IPS DF 6.9 (cell line): Measurements from ENCODE around the gene NDUFA11.
"Not testable (repeated sequence)": the region's sequence is repeated elsewhere in the genome, so short reads cannot be mapped to it uniquely, and the experiment has no call there.

Experiments
- DNase-seq: peaks from one replicate; pipeline ENCODE4 v3.0.0-alpha.2; 2013; ENCODE audit warnings: low read depth, low spot score
- H3K27ac ChIP-seq: one replicate; pipeline ENCODE4 v1.5.1; 2013; ENCODE audit warnings: low read length, control low read depth
- H3K27me3 ChIP-seq: 2 replicates; pipeline ENCODE4 v1.6.1; 2013; ENCODE audit warnings: mild to moderate bottlenecking, low read length; ENCODE audit not compliant: control insufficient read depth, insufficient read depth
- H3K36me3 ChIP-seq: 2 replicates; pipeline ENCODE4 v1.6.1; 2013; ENCODE audit warnings: low read length; ENCODE audit not compliant: control insufficient read depth, insufficient read depth
- H3K4me1 ChIP-seq: 2 replicates; pipeline ENCODE4 v1.6.1; 2013; ENCODE audit warnings: low read length; ENCODE audit not compliant: control insufficient read depth, insufficient read depth
- H3K4me3 ChIP-seq: 2 replicates; pipeline ENCODE4 v1.5.1; 2013; ENCODE audit warnings: mild to moderate bottlenecking, low read length
- H3K9me3 ChIP-seq: 2 replicates; pipeline ENCODE4 v1.6.1; 2013; ENCODE audit warnings: low read length, inconsistent platforms; ENCODE audit not compliant: control insufficient read depth, insufficient read depth
- WGBS: extraction: QIAGEN DNeasy Blood & Tissue Kit; methylation state at CpG from one replicate; pipeline ENCODE4 v1.1.7; 2013; ENCODE audit warnings: mixed read lengths, missing lambda C conversion rate; ENCODE audit not compliant: insufficient read length, insufficient coverage; 5-methylcytosine and 5-hydroxymethylcytosine counted together

NDUFA11 gene

GRCh38 chr19:5854121-5854520 is 49.5 kb downstream of the NDUFA11 start:
- not testable (repeated sequence) for H3K27me3 ChIP-seq, H3K27ac ChIP-seq, H3K36me3 ChIP-seq, DNase-seq, H3K4me1 ChIP-seq, H3K4me3 ChIP-seq, H3K9me3 ChIP-seq
- WGBS: no CpG with 5 or more reads among the region's 10 CpGs

GRCh38 chr19:5851302-5851701 is 52.3 kb downstream of the NDUFA11 start, which contains the start of gene FUT3:
TSS of gene FUT3 (minus strand) at chr19:5851449.
- no peaks in the 10 kb centered on the region for H3K36me3 ChIP-seq
- H3K27ac ChIP-seq: no peak within 1 kb of the TSS
- no CpG with 5 or more reads among the region's 10 CpGs for WGBS
- H3K27me3 ChIP-seq: no peaks in the 10 kb centered on the region
- no peaks in the 10 kb centered on the region for H3K9me3 ChIP-seq
- no peaks in the 10 kb centered on the region for H3K4me1 ChIP-seq
- no peak within 1 kb of the TSS for H3K4me3 ChIP-seq
- DNase-seq: no peak

GRCh38 chr19:5850743-5851293 is 52.8 kb downstream of the NDUFA11 start:
- no peaks in the 10 kb centered on the region for H3K9me3 ChIP-seq
- WGBS: no CpG with 5 or more reads among the region's 5 CpGs
- no peaks in the 10 kb centered on the region for H3K27me3 ChIP-seq
- no peak overlapping the region for H3K4me3 ChIP-seq
- no peaks in the 10 kb centered on the region for H3K36me3 ChIP-seq
- no peak overlapping the region for H3K27ac ChIP-seq
- no peaks in the 10 kb centered on the region for H3K4me1 ChIP-seq
- DNase-seq: no peak

GRCh38 chr19:5850189-5850588 is 53.4 kb downstream of the NDUFA11 start:
- no peaks in the 10 kb centered on the region for H3K4me1 ChIP-seq
- no peaks in the 10 kb centered on the region for H3K9me3 ChIP-seq
- H3K4me3 ChIP-seq: no peak overlapping the region
- no peak for DNase-seq
- H3K27me3 ChIP-seq: no peaks in the 10 kb centered on the region
- WGBS: no CpG with 5 or more reads among the region's 6 CpGs
- H3K36me3 ChIP-seq: no peaks in the 10 kb centered on the region
- H3K27ac ChIP-seq: no peak overlapping the region

GRCh38 chr19:5848621-5849020 is 55.0 kb downstream of the NDUFA11 start:
- H3K27me3 ChIP-seq, H3K27ac ChIP-seq, DNase-seq, H3K4me3 ChIP-seq, H3K9me3 ChIP-seq, H3K36me3 ChIP-seq, H3K4me1 ChIP-seq: not testable (repeated sequence)
- no CpG with 5 or more reads among the region's 5 CpGs for WGBS

GRCh38 chr19:5847846-5848245 is 55.7 kb downstream of the NDUFA11 start:
- not testable (repeated sequence) for DNase-seq, H3K4me1 ChIP-seq, H3K27me3 ChIP-seq, H3K4me3 ChIP-seq, H3K9me3 ChIP-seq, H3K36me3 ChIP-seq, H3K27ac ChIP-seq
- WGBS: no CpG with 5 or more reads among the region's 10 CpGs
